DOHH2 (cell line): ENCODE results near the gene HOXC11.
A peak's percentile ranks its signal among the peaks of the same experiment; 100 is the strongest.

Experiments
- H3F3A ChIP-seq: fragments of 200-600 bp; sonication (generic), shearing (Covaris generic); 2 replicates; pipeline ENCODE4 v1.6.0; 2016; ENCODE audit warnings: antibody characterized with exemption, mild to moderate bottlenecking; ENCODE audit not compliant: control insufficient read depth, insufficient read depth
- H3K27ac ChIP-seq: fragments of 200-600 bp; sonication (generic); 2 replicates; pipeline ENCODE4 v1.5.1; 2014; ENCODE audit warnings: low read depth, mild to moderate bottlenecking, low read length, moderate library complexity
- H3K27me3 ChIP-seq: fragments of 200-600 bp; sonication (generic); 2 replicates; pipeline ENCODE4 v1.6.1; 2014; ENCODE audit warnings: mild to moderate bottlenecking, low read length, mixed read lengths; ENCODE audit not compliant: control insufficient read depth
- H3K36me3 ChIP-seq: fragments of 200-600 bp; sonication (generic); 2 replicates; pipeline ENCODE4 v1.6.1; 2014; ENCODE audit warnings: mild to moderate bottlenecking, low read length, moderate library complexity, mixed read lengths; ENCODE audit not compliant: control insufficient read depth
- H3K4me1 ChIP-seq: fragments of 200-600 bp; sonication (generic); 2 replicates; pipeline ENCODE4 v1.6.1; 2014; ENCODE audit warnings: mild to moderate bottlenecking, low read length, mixed read lengths; ENCODE audit not compliant: control insufficient read depth
- H3K4me2 ChIP-seq: fragments of 200-600 bp; sonication (generic); 2 replicates; pipeline ENCODE4 v1.6.0; 2014; ENCODE audit warnings: mild to moderate bottlenecking, low read length, moderate library complexity
- H3K4me3 ChIP-seq: fragments of 200-600 bp; sonication (generic); 2 replicates; pipeline ENCODE4 v1.5.1; 2014; ENCODE audit warnings: mild to moderate bottlenecking, low read length, mixed read lengths
- H3K79me2 ChIP-seq: fragments of 200-600 bp; sonication (generic); 2 replicates; pipeline ENCODE4 v1.6.1; 2014; ENCODE audit warnings: mild to moderate bottlenecking, low read length, mixed read lengths; ENCODE audit not compliant: control insufficient read depth
- H3K9me2 ChIP-seq: fragments of 200-600 bp; sonication (generic); replicated peaks from 2 replicates; pipeline ENCODE4 v1.6.1; 2014; ENCODE audit warnings: mild to moderate bottlenecking, low read length, mixed read lengths; ENCODE audit not compliant: control insufficient read depth
- H3K9me3 ChIP-seq: fragments of 200-600 bp; sonication (generic); 2 replicates; pipeline ENCODE4 v1.6.1; 2014; ENCODE audit warnings: antibody characterized with exemption, low read length, mixed read lengths; ENCODE audit not compliant: control insufficient read depth, insufficient read depth
- H4K20me1 ChIP-seq: fragments of 200-600 bp; sonication (generic); 2 replicates; pipeline ENCODE4 v1.6.0; 2014; ENCODE audit warnings: low read depth, mild to moderate bottlenecking, antibody characterized with exemption, low read length, moderate library complexity; ENCODE audit not compliant: control insufficient read depth, insufficient read depth
- EZH2phosphoT487 ChIP-seq: fragments of 200-600 bp; sonication (generic); IDR thresholded peaks from 2 replicates; pipeline ENCODE4 v1.6.1; 2017; ENCODE audit warnings: borderline replicate concordance, mild to moderate bottlenecking, antibody characterized with exemption, low read length, moderate library complexity, mixed read lengths
- TF ChIP-seq, protein P1 (sequence below): fragments of 200-600 bp; sonication (generic); IDR thresholded peaks from one replicate; pipeline ENCODE4 v1.5.1; 2014; ENCODE audit warnings: antibody characterized with exemption, mild to moderate bottlenecking, low read depth, low read length; ENCODE audit not compliant: poor library complexity, severe bottlenecking

Gene HOXC11

DNA sequence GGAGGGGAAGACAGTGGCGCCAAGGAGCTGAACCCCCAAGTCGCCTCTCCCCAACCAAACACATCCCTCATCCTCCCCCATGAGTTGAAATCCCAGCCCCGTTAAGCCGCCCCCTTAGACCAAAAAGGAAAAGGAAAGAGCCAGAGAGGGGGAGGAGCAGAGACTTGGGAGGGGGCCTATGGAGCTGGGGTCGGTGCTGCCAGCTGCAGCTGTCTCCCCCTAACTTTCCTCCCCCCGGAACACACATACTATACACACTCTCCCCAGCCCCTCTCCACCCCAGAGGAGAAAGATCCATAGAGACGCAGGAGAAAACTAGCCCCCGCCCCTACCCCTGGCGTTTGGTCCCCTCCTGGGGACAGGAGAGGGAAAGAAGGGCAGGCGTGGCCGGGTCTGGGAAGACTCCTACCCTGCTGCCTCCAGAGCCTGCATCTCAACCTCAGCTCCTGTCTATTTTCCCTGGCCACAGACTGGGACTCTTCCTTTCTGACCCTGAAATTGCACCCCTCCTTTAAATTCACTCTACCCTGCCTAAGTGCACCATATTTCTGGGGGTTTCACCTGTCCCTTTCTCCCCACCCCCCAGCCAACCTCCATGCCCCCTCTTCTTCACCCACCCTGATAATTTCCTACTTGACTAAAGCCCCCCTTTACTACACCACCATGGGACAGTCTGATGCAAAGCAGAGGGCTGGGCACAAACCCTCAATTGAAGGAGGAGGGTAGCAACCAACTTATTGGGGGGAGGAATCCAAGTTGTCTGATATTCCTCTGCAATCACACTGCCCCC lies 25.4 kb downstream of the HOXC11 start:
- H3K9me2 ChIP-seq: no peaks in the 10 kb centered on the region
- H3K79me2 ChIP-seq: no peaks in the 10 kb centered on the region
- no peaks in the 10 kb centered on the region for H3K9me3 ChIP-seq
- H3K4me1 ChIP-seq: peaks cover 16% of the 10 kb centered on the region
- H4K20me1 ChIP-seq: no peaks in the 10 kb centered on the region
- H3K4me3 ChIP-seq: no peak overlapping the region
- TF ChIP-seq, protein P1, sequence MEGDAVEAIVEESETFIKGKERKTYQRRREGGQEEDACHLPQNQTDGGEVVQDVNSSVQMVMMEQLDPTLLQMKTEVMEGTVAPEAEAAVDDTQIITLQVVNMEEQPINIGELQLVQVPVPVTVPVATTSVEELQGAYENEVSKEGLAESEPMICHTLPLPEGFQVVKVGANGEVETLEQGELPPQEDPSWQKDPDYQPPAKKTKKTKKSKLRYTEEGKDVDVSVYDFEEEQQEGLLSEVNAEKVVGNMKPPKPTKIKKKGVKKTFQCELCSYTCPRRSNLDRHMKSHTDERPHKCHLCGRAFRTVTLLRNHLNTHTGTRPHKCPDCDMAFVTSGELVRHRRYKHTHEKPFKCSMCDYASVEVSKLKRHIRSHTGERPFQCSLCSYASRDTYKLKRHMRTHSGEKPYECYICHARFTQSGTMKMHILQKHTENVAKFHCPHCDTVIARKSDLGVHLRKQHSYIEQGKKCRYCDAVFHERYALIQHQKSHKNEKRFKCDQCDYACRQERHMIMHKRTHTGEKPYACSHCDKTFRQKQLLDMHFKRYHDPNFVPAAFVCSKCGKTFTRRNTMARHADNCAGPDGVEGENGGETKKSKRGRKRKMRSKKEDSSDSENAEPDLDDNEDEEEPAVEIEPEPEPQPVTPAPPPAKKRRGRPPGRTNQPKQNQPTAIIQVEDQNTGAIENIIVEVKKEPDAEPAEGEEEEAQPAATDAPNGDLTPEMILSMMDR: no peak
- TF ChIP-seq EZH2phosphoT487: no peak
- H3K36me3 ChIP-seq: no peaks in the 10 kb centered on the region
- H3K27me3 ChIP-seq: peaks cover 80% of the 10 kb centered on the region
- H3K27ac ChIP-seq: no peak overlapping the region
- no peaks in the 10 kb centered on the region for H3F3A ChIP-seq
- H3K4me2 ChIP-seq: no peak overlapping the region

DNA sequence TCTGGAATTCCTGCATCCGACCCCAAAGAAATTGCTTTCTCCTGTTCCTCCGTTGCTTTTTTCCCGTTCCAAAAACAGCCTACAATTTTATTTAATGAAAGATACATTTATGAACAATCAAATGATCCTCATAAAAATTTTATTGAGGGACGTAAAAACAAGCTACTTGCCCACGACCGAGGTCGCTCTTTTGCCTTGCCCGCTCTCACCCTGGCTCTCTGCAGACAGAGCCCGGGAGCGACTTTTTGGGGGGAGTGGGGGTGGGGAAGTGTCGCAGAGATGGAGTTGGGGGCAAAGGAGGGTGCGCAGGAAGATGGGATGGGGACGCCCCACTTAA lies 25.9 kb downstream of the HOXC11 start:
- H3F3A ChIP-seq: no peaks in the 10 kb centered on the region
- H3K9me3 ChIP-seq: no peaks in the 10 kb centered on the region
- no peaks in the 10 kb centered on the region for H3K9me2 ChIP-seq
- H3K27ac ChIP-seq: no peak overlapping the region
- peaks cover 78% of the 10 kb centered on the region for H3K27me3 ChIP-seq
- H3K4me3 ChIP-seq: no peak overlapping the region
- peaks cover 16% of the 10 kb centered on the region for H3K4me1 ChIP-seq
- no peaks in the 10 kb centered on the region for H4K20me1 ChIP-seq
- H3K4me2 ChIP-seq: no peak overlapping the region
- no peaks in the 10 kb centered on the region for H3K79me2 ChIP-seq
- H3K36me3 ChIP-seq: no peaks in the 10 kb centered on the region
- 0 out of 2 replicates have a peak, but pooled peaks have one; percentile 36 for TF ChIP-seq EZH2phosphoT487
- TF ChIP-seq, protein P1: no peak

DNA sequence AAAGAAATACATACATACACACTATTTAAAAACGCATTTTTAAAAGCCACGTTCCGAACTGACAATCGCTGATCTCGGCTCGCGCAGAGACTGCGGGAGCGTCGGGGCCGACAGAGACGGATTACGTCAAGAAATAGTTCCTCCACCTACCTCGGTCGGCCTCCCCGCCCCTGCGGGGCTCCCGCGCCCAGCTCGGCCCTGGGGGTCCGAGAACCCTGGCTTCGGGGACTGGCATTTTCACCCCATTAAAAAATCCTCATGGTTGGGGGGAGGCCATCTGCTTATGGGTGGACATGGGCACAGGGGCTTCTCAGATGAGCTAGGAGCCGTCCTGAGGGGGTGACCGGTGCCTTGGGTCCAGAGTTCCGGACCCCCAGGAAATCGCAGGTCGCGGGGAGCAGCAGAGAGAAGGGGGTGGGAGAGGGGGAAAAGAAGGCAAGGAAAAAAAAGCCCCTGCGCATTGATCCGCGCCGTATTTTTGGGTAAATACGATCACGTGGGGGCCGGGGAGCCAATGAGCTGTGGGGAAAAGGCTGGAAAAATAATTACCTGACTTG lies 26.7 kb downstream of the HOXC11 start:
- Histone ChIP-seq H3K9me2 (no peaks in the 10 kb centered on the region), H3K4me3 (no peak overlapping the region), H3F3A (no peaks in the 10 kb centered on the region), H3K79me2 (no peaks in the 10 kb centered on the region), H3K4me2 (no peak overlapping the region), H3K4me1 (peaks cover 16% of the 10 kb centered on the region), H3K27ac (no peak overlapping the region), H3K9me3 (no peaks in the 10 kb centered on the region), H3K27me3 (peaks cover 78% of the 10 kb centered on the region), H3K36me3 (no peaks in the 10 kb centered on the region), H4K20me1 (no peaks in the 10 kb centered on the region)
- TF ChIP-seq, protein P1: no peak
- TF ChIP-seq EZH2phosphoT487: no peak
